NCI-H146 treated with DMSO at 0.1 percent for 48 hours (cell line): Measurements from ENCODE around the gene OTOF.

Source experiments
- DNase-seq: peaks from one replicate; lab custom pipeline; 2025; ENCODE audit not compliant: unreplicated experiment; lab: John Stamatoyannopoulos, UW

Gene OTOF

GRCh38 chr2:26414311-26414710 lies 63.6 kb downstream of the OTOF start:
- no peak for DNase-seq

GRCh38 chr2:26412091-26412673 lies 65.7 kb downstream of the OTOF start:
- DNase-seq, result no peak

GRCh38 chr2:26411419-26411818 lies 66.5 kb downstream of the OTOF start:
- DNase-seq, result no peak

GRCh38 chr2:26410764-26411243 lies 67.1 kb downstream of the OTOF start:
- no peak for DNase-seq

GRCh38 chr2:26409785-26410184 lies 68.1 kb downstream of the OTOF start:
- DNase-seq, result no peak

DNA sequence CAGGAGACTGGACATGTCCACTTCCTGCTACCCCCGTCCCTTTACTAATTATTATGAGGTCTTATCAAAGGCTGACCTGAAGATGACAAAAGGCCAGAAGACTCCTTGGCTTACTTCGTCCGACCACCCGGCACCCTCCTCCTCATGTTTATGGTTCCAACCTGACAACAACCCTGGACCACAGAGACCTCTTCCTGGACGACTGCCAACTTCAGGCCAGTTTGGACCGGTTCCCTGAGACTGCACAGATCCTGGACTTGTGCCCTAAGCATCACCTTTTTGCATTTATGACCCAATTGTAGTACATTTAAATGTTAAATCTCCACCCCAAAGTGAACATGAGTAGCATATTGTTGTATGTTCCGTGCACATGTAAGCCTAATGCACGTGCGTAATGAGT lies 70.4 kb downstream of the OTOF start:
- DNase-seq, result no peak
